Kidney epithelial cell (primary cell): ENCODE data around the gene SLC6A19. TPM values are rescaled to one million over a fixed set of nuclear protein-coding genes. Genes with fewer than 3 reads are reported as not detected.

Experiments used
- DNase-seq: peaks from one replicate; pipeline ENCODE4 v3.0.0-alpha.2; 2010; ENCODE audit warnings: low read depth
- H3K27me3 ChIP-seq: 2 replicates; pipeline ENCODE4 v1.6.0; 2011; ENCODE audit warnings: low read length; ENCODE audit not compliant: control insufficient read depth, insufficient read depth
- H3K36me3 ChIP-seq: 2 replicates; pipeline ENCODE4 v1.5.1; 2011; ENCODE audit warnings: low read length; ENCODE audit not compliant: control insufficient read depth, insufficient read depth
- H3K4me3 ChIP-seq: 2 replicates; pipeline ENCODE4 v1.5.1; 2011; ENCODE audit warnings: low read depth, mild to moderate bottlenecking, control low read depth, low read length
- CTCF ChIP-seq: IDR thresholded peaks from 2 replicates; pipeline ENCODE4 v1.5.1; 2011; ENCODE audit warnings: mild to moderate bottlenecking, moderate library complexity, low read length, control low read depth, inconsistent platforms; ENCODE audit not compliant: insufficient read depth, poor library complexity, severe bottlenecking
- total RNA-seq: library from RNA; depleted of rRNA; stranded (reverse); fragments of >200 nt; gene quantifications from 2 replicates; pipeline ENCODE4 v1.2.3, GENCODE V29; 2015

SLC6A19 gene
- not detected in 2 replicates for total RNA-seq

- Histone ChIP-seq H3K36me3 (no peaks in the 10 kb centered on the region), H3K4me3 (no peak within 1 kb of the TSS), H3K27me3 (peaks cover 15% of the 10 kb centered on the region)
- DNase-seq: no peak
- TF ChIP-seq CTCF: no peak
Measured at GRCh38 chr5:1201327-1202025, at the start of gene SLC6A19. SLC6A19 (plus strand) TSS chr5:1201595; CDS start chr5:1201651, 56 bp downstream.

DNA sequence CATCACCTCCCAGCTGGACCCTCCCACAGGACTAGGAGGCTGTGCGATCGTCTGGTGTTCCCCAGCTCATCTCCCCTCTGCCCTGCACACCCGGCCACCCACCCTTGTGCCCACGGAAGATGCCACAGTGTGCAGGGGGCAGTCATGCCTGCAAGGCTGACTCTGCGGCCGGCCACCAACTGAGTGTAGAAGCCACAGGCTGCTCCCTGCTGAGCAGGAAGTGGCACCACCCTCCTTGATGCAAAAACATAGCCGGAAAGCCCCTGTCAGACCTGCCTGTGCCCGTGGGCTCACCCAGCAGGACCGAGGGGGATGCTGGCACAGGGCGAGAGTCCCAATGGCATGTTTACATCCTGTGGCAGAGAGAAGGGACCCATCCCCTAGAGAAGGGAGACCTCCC is 49.2 kb upstream of the SLC6A19 start:
- Histone ChIP-seq H3K27me3 (peaks cover 57% of the 10 kb centered on the region), H3K4me3 (no peak overlapping the region), H3K36me3 (no peaks in the 10 kb centered on the region)
- no peak for TF ChIP-seq CTCF
- no peak for DNase-seq

- DNase-seq: no peak
- Histone ChIP-seq H3K4me3 (no peak overlapping the region), H3K36me3 (no peaks in the 10 kb centered on the region), H3K27me3 (peaks cover 63% of the 10 kb centered on the region)
- TF ChIP-seq CTCF: no peak
Measured at GRCh38 chr5:1152771-1153282, 48.6 kb upstream of the SLC6A19 start.

- Histone ChIP-seq H3K36me3 (no peaks in the 10 kb centered on the region), H3K27me3 (peaks cover 63% of the 10 kb centered on the region), H3K4me3 (no peak overlapping the region)
Measured at GRCh38 chr5:1153428-1153827, 48.0 kb upstream of the SLC6A19 start.

GRCh38 chr5:1155191-1156032 is 46.0 kb upstream of the SLC6A19 start:
- Histone ChIP-seq H3K27me3 (peaks cover 67% of the 10 kb centered on the region), H3K36me3 (no peaks in the 10 kb centered on the region), H3K4me3 (no peak overlapping the region)
- DNase-seq: no peak
- no peak for TF ChIP-seq CTCF

More at GRCh38 chr5:1153428-1153827, 48.0 kb upstream of the SLC6A19 start:
- no peak for TF ChIP-seq CTCF
- no peak for DNase-seq
